Coronary artery (tissue), 2 donors: ENCODE measurements around the gene KCNAB2.

Source experiments
- DNase-seq: peaks from one replicate; pipeline ENCODE4 v3.0.0-alpha.2; 2017; ENCODE audit warnings: low spot score
- H3K27ac ChIP-seq, 2 donors: fragments of 200-600 bp; sonication (generic); one replicate each; pipeline ENCODE4 v1.5.1; 2016 to 2019
- H3K4me3 ChIP-seq: fragments of 200-600 bp; sonication (generic); 2 replicates; pipeline ENCODE4 v1.5.1; 2016; ENCODE audit warnings: mild to moderate bottlenecking, moderate library complexity
- TF ChIP-seq, protein P1 (sequence below): fragments of 200-600 bp; sonication (generic); IDR thresholded peaks from one replicate; pipeline ENCODE4 v1.5.1; 2019; ENCODE audit warnings: antibody characterized with exemption

Gene KCNAB2

GRCh38 chr1:6100861-6101783 lies 55.4 kb downstream of the KCNAB2 start:
- no peak overlapping the region for H3K4me3 ChIP-seq
- TF ChIP-seq, protein P1, sequence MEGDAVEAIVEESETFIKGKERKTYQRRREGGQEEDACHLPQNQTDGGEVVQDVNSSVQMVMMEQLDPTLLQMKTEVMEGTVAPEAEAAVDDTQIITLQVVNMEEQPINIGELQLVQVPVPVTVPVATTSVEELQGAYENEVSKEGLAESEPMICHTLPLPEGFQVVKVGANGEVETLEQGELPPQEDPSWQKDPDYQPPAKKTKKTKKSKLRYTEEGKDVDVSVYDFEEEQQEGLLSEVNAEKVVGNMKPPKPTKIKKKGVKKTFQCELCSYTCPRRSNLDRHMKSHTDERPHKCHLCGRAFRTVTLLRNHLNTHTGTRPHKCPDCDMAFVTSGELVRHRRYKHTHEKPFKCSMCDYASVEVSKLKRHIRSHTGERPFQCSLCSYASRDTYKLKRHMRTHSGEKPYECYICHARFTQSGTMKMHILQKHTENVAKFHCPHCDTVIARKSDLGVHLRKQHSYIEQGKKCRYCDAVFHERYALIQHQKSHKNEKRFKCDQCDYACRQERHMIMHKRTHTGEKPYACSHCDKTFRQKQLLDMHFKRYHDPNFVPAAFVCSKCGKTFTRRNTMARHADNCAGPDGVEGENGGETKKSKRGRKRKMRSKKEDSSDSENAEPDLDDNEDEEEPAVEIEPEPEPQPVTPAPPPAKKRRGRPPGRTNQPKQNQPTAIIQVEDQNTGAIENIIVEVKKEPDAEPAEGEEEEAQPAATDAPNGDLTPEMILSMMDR: no peak
- DNase-seq: no peak
- no peak overlapping the region for H3K27ac ChIP-seq

GRCh38 chr1:6101826-6102531 lies 56.3 kb downstream of the KCNAB2 start:
- TF ChIP-seq, protein P1: no peak
- H3K27ac ChIP-seq: no peak overlapping the region
- H3K4me3 ChIP-seq: no peak overlapping the region
- DNase-seq: no peak

- H3K27ac ChIP-seq: no peak overlapping the region
- TF ChIP-seq, protein P1: no peak
- H3K4me3 ChIP-seq: no peak overlapping the region
- DNase-seq: no peak
Measured at GRCh38 chr1:6102532-6102845, 56.8 kb downstream of the KCNAB2 start.

- H3K4me3 ChIP-seq: no peak overlapping the region
- H3K27ac ChIP-seq: no peak overlapping the region
- TF ChIP-seq, protein P1: no peak
- DNase-seq: no peak
Measured at GRCh38 chr1:6103111-6103853, 57.6 kb downstream of the KCNAB2 start.

- TF ChIP-seq, protein P1: no peak
- DNase-seq: no peak
- no peak overlapping the region for H3K27ac ChIP-seq
Measured at GRCh38 chr1:6103854-6104530, 58.3 kb downstream of the KCNAB2 start.

DNA sequence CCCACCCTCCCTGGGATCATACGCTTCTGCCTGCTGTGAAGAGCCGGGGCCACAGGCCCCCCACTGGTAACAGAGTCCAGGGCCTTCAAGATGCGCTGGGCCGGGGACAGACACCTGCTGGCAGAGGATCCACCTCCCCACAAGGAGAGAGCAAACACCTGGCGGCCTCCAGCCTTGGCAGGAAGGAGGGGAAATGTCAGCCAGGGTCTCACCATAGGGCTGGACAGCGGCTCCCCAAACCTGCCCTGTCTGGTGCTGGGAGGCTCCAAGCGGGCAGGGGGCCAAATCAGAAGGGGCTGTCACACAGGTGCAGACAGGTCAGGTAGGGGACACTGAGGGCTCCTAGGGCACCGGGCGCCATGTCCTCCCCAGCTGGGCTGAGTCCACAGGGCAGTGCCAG lies 58.9 kb downstream of the KCNAB2 start:
- TF ChIP-seq, protein P1: no peak
- H3K4me3 ChIP-seq: no peak overlapping the region
- DNase-seq: no peak
- no peak overlapping the region for H3K27ac ChIP-seq

More at GRCh38 chr1:6103854-6104530, 58.3 kb downstream of the KCNAB2 start:
- H3K4me3 ChIP-seq: no peak overlapping the region
